ENCODE results near the gene C20orf141. TPM values are rescaled to one million over a fixed set of nuclear protein-coding genes. Genes with fewer than 3 reads are reported as not detected.

Gene C20orf141
- 0.22 to 0.55 TPM (median 0.35 TPM) in 4 of 5 replicates, not detected in the other for total RNA-seq (2022; extraction: Qiagen RNA extraction; ENCODE audit: low read depth)

GRCh38 chr20:2814587-2815051 lies at the start of gene C20orf141:
Gene C20orf141, plus strand, starts transcription at chr20:2814987. Its CDS starts 198 bp downstream, at chr20:2815185.

GRCh38 chr20:2800521-2801285 lies 14.1 kb upstream of the C20orf141 start, which contains the start of gene CPXM1:
Gene CPXM1, minus strand, starts transcription at chr20:2800627. Its CDS starts 55 bp downstream, at chr20:2800572.

GRCh38 chr20:2816030-2816582 lies 1.3 kb downstream of the C20orf141 start, which contains the start of gene TMEM239:
Gene TMEM239, plus strand, starts transcription at chr20:2816364. Its CDS starts 191 bp downstream, at chr20:2816555.

GRCh38 chr20:2840138-2840966 lies 25.6 kb downstream of the C20orf141 start, which contains the start of the genes PCED1A and VPS16:
Gene PCED1A, minus strand, starts transcription at chr20:2840655. Its CDS starts 743 bp downstream, at chr20:2839912.
Gene VPS16, plus strand, starts transcription at chr20:2840745. Its CDS starts 30 bp downstream, at chr20:2840775.

Other genes with a start within 250 kb of the C20orf141 start
- gene NOP56, start 162.4 kb upstream of the C20orf141 start, total RNA-seq (2022; extraction: Qiagen RNA extraction; ENCODE audit: low read depth), result 593 to 697 TPM (median 621 TPM) in 5 replicates
- gene IDH3B, start 150.8 kb upstream of the C20orf141 start, total RNA-seq (2022; extraction: Qiagen RNA extraction; ENCODE audit: low read depth), result 128 to 135 TPM (median 133 TPM) in 5 replicates
- gene EBF4, start 122.2 kb upstream of the C20orf141 start, total RNA-seq (2022; extraction: Qiagen RNA extraction; ENCODE audit: low read depth), result 2.2 to 4.7 TPM (median 2.4 TPM) in 5 replicates
- gene CPXM1, start 14.4 kb upstream of the C20orf141 start, total RNA-seq (2022; extraction: Qiagen RNA extraction; ENCODE audit: low read depth), result not detected in 5 replicates
- not detected in 5 replicates for gene TMEM239, start 1.4 kb downstream of the C20orf141 start, total RNA-seq (2022; extraction: Qiagen RNA extraction; ENCODE audit: low read depth)
- 20.5 to 32.2 TPM (median 30.2 TPM) in 5 replicates for gene PCED1A, start 25.7 kb downstream of the C20orf141 start, total RNA-seq (2022; extraction: Qiagen RNA extraction; ENCODE audit: low read depth)
- gene VPS16, start 25.8 kb downstream of the C20orf141 start, total RNA-seq (2022; extraction: Qiagen RNA extraction; ENCODE audit: low read depth), result 27.4 to 36.9 TPM (median 31.6 TPM) in 5 replicates
- gene PTPRA, start 58.5 kb downstream of the C20orf141 start, total RNA-seq (2022; extraction: Qiagen RNA extraction; ENCODE audit: low read depth), result 32.1 to 40.1 TPM (median 37.5 TPM) in 5 replicates
- gene GNRH2, start 228.6 kb downstream of the C20orf141 start, total RNA-seq (2022; extraction: Qiagen RNA extraction; ENCODE audit: low read depth), result 0.15 to 0.37 TPM (median 0.20 TPM) in 3 of 5 replicates, not detected in the others
- 106 to 168 TPM (median 150 TPM) in 5 replicates for gene MRPS26, start 231.1 kb downstream of the C20orf141 start, total RNA-seq (2022; extraction: Qiagen RNA extraction; ENCODE audit: low read depth)